Head of caudate nucleus (tissue), 42 donors: ENCODE data around the gene GGT7.
"Not testable (repeated sequence)": the region's sequence is repeated elsewhere in the genome, so short reads cannot be mapped to it uniquely, and the experiment has no call there.

Source experiments
- DNase-seq, 42 donors: peaks; one replicate each; pipeline versions ENCODE4 v3.0.0 to v3.0.0-alpha.2; 2020 to 2021; ENCODE audit warnings: mixed read lengths in 7 of 42
- intact Hi-C: fragments of 100-400 bp; cut with DNase I; formaldehyde crosslinking; loops from one replicate; pipeline ENCODE4 v1.15.0; 2022

The GGT7 gene

DNA sequence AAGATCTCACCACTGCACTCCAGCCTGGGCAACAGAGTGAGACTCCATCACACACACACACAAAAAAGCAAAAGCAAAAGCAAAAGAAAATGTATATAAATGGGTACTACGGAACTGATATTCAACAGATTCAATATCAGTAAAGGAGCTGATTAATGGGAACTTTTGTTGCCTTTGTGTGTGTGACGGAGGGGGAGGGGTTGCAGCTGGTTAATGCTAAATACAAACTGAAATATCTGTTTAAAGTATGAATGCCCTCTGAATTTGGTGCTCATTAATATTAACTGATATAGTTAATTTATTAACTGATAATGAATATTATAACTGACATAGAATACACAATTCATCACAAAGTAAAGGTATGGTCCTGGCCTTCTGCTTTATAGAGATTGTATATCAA, 55.6 kb downstream of the GGT7 start:
- peak in 7 of 42 donors; percentile 8 to 77 (median 37) for DNase-seq
- intact Hi-C loops, result no loop called here

DNA sequence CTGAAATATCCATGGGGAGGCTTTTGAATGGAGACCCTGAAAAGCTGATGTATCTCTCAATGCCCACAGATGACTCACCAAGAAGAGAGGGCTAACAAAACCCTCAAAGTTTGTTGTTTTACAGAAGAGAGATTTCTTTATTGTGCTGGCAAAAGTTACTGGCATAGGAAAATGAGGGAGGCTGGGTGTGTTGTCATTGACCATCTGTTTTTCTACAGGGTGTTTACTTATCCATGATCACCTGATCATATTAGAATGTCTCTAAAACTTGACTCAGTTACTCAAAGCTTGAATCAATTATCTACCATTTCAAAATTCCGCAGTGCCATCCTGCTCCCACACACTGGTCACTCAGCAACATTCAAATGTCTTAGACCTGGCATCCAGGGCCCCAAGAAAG, 57.0 kb downstream of the GGT7 start:
- DNase-seq, result no peak
- intact Hi-C loops, result no loop called here

DNA sequence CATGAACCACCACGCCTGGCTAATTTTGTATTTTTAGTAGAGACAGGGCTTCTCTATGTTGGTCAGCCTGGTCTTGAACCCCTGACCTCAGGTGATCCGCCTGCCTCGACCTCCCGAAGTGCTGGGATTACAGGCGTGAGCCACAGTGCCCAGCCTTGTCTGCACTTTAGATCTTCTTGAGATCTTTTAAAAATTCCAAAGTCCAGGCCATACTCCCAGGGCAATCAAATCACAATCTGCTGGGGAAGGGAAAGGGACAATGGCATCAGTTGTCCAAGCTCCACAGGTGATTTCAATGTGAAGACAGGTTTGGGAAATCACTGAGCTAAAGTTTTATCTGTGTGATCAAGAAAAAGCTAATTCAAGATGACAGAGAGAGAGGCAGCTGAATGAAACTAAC, 64.1 kb downstream of the GGT7 start:
- no peak for DNase-seq
- intact Hi-C loops, result no loop called here

DNA sequence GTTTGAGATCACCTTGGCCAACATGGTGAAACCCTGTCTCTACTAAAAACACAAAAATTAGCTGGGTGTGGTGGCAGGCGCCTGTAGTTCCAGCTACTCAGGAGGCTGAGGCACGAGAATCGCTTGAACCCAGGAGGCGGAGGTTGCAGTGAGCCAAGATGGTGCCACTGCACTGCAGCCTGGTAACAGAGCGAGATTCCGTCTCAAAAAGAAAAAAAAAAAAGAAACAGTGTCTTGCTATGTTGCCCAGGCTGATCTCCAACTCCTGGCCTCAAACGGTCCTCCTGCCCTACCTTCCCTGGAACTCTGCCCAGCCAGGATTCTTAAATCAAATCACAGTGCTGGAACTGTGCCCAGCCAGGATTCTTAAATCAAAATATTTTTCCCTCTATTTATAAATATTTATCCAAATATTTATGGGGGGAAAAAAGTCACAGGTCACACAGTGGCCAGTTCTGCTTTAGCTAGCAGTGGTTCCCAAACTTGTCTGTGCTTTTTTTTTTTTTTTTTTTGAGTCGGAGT, 64.7 kb downstream of the GGT7 start:
- DNase-seq, intact Hi-C loops: not testable (repeated sequence)

DNA sequence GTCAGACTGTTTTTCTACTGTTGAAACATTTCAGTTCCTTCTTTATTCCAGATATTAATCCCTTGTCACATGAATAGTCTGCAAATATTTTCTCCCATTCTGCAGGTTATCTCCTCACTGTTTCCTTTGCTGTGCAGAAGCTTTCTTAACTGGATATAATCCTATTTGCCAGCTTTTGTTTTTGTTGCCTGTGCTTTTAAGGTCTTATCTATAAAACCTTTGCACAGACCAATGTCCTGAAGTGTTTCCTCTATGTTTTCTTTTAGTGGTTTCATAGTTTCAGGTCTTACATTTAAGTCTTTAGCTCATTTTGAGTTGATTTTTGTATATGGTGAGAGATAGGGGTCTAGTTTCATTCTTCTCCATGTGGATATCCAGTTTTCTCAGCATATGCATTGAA, 66.4 kb downstream of the GGT7 start:
- intact Hi-C loops, result no loop called here
- no peak for DNase-seq

DNA sequence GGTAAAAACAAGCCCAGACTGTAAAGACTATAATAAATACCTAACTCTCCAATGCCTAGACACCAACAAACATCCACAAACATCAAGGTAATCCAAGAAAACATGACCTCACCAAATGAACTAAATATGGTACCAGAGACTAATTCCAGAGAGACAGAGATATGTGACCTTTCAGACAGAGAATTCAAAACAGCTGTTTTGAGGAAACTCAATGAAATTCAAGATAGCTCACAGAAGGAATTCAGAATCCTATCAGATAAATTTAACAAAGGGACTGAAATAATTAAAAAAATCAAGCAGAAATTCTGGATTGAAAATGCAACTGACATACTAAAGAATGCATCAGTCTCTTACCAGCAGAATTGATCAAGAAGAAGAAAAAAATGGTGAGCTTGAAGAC, 73.8 kb downstream of the GGT7 start:
- DNase-seq, result no peak
- intact Hi-C loops, result no loop called here

DNA sequence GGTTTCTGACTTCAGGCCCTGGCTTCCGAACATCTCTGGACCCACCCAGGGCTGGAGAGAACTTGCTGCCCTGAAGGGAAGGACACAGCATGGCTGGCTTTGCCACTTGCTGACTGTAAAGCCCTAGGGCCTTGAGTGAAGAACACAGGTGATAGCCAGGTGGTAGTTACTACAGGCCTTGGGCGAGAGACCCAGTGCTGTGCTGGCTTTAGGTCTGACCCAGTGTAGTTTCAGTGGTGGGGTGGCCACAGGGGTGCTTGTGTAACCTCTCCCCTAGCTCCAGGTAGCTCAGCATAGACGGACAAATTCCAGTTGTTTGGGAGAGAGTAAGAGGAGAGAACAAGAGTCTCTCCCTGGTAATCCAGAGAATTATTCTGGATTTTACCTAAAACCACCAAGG, 74.3 kb downstream of the GGT7 start:
- no peak for DNase-seq

DNA sequence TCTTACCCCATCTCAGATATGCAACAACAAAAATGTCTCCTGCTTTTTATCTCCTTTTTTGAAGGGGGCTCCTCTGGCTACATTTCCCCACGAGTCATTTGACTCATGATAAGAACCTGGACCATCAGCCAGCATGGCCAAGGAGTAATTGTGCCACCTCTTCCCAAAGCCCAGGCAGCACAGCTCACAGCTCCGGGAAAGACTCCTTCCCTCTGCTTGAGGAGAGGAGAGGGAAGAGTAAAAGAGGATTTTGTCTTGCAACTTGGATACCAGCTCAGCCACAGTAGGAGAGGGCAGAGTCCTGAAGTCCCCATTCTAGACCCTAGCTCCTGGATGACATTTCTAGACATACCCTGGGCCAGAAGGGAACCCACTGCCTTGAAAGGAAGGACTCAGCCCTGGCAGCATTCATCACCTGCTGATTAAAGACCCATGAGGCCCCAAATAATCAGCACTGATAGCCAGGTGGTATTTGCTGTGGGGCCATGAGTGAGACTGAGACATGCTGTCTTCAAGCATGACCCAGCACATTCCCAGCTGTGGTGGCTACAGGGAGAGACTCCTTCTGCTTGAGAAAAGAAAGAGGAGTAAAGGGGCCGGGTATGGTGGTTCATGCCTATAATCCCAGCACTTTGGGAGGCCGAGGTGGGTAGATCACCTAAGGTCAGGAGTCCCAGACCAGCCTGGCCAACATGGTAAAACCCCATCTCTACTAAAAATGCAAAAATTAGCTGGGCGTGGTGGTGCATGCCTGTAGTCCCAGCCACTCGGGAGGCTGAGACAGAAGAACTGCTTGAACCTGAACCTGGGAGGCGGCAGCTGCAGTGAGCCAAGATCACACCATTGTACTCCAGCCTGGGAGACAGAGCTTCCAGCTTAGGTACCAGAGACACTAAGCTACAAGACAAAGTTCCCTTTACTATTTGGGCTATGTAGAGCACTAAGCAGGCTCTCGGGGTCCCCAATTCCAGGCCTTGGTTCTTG, 75.4 kb downstream of the GGT7 start:
- no peak for DNase-seq
- intact Hi-C loops, result no loop called here

More for the DNA sequence above, 74.3 kb downstream of the GGT7 start:
- intact Hi-C loops, result no loop called here
